ENCODE results near the gene SLC13A5.
"Not testable (repeated sequence)": the region's sequence is repeated elsewhere in the genome, so short reads cannot be mapped to it uniquely, and the experiment has no call there.

SLC13A5 gene

GRCh38 chr17:6657633-6658287 is 55.4 kb downstream of the SLC13A5 start:
- H3K4me1 ChIP-seq (ENCODE audit: control insufficient read depth, insufficient read depth, low read length), result peaks cover 2% of the 10 kb centered on the region
- no peak overlapping the region for H3K9ac ChIP-seq (ENCODE audit: low read depth, low read length)
- H3K36me3 ChIP-seq (ENCODE audit: insufficient read depth, low read length), result no peaks in the 10 kb centered on the region
- no peak overlapping the region for H3K4me2 ChIP-seq (ENCODE audit: low read length)
- peaks cover 62% of the 10 kb centered on the region for H3K27me3 ChIP-seq (ENCODE audit: control insufficient read depth, insufficient read depth, low read length)
- no peak overlapping the region for H3K4me3 ChIP-seq (ENCODE audit: low read length)
- H3K9me3 ChIP-seq (replicated peaks; ENCODE audit: low read length), result no peaks in the 10 kb centered on the region

GRCh38 chr17:6656797-6657632 is 56.2 kb downstream of the SLC13A5 start:
- H3K27me3 ChIP-seq (ENCODE audit: control insufficient read depth, insufficient read depth, low read length), result peaks cover 55% of the 10 kb centered on the region
- H3K9ac ChIP-seq (ENCODE audit: low read depth, low read length); H3K4me3 ChIP-seq (ENCODE audit: low read length): not testable (repeated sequence)

GRCh38 chr17:6655732-6656361 is 57.3 kb downstream of the SLC13A5 start:
- H3K36me3 ChIP-seq (ENCODE audit: insufficient read depth, low read length); H3K4me2 ChIP-seq (ENCODE audit: low read length); H3K4me3 ChIP-seq (ENCODE audit: low read length); H3K9ac ChIP-seq (ENCODE audit: low read depth, low read length); H3K9me3 ChIP-seq (replicated peaks; ENCODE audit: low read length): not testable (repeated sequence)
- Histone ChIP-seq H3K4me1 (ENCODE audit: control insufficient read depth, insufficient read depth, low read length) (peaks cover 15% of the 10 kb centered on the region), H3K27me3 (ENCODE audit: control insufficient read depth, insufficient read depth, low read length) (peaks cover 46% of the 10 kb centered on the region)

More at GRCh38 chr17:6656797-6657632, 56.2 kb downstream of the SLC13A5 start:
- H3K36me3 ChIP-seq (ENCODE audit: insufficient read depth, low read length); H3K4me2 ChIP-seq (ENCODE audit: low read length); H3K9me3 ChIP-seq (replicated peaks; ENCODE audit: low read length); H3K4me1 ChIP-seq (ENCODE audit: control insufficient read depth, insufficient read depth, low read length): not testable (repeated sequence)

GRCh38 chr17:6654841-6655731 is 58.1 kb downstream of the SLC13A5 start:
- H3K27me3 ChIP-seq (ENCODE audit: control insufficient read depth, insufficient read depth, low read length), result peaks cover 38% of the 10 kb centered on the region
- H3K4me2 ChIP-seq (ENCODE audit: low read length), result peak overlapping the region; percentile 14
- no peak overlapping the region for H3K9ac ChIP-seq (ENCODE audit: low read depth, low read length)

GRCh38 chr17:6651919-6652452 is 61.2 kb downstream of the SLC13A5 start:
- H3K36me3 ChIP-seq (ENCODE audit: insufficient read depth, low read length), result peaks cover 23% of the 10 kb centered on the region
- no peaks in the 10 kb centered on the region for H3K9me3 ChIP-seq (replicated peaks; ENCODE audit: low read length)
- H3K4me1 ChIP-seq (ENCODE audit: control insufficient read depth, insufficient read depth, low read length), result peaks cover 21% of the 10 kb centered on the region
- peak overlapping the region; percentile 85 for H3K4me2 ChIP-seq (ENCODE audit: low read length)
- H3K27me3 ChIP-seq (ENCODE audit: control insufficient read depth, insufficient read depth, low read length), result peaks cover 20% of the 10 kb centered on the region
- peak overlapping the region; percentile 90 for H3K9ac ChIP-seq (ENCODE audit: low read depth, low read length)
- H3K4me3 ChIP-seq (ENCODE audit: low read length), result peak overlapping the region; percentile 77

More at GRCh38 chr17:6654841-6655731, 58.1 kb downstream of the SLC13A5 start:
- H3K4me3 ChIP-seq (ENCODE audit: low read length), result peak overlapping the region; percentile 30
- H3K36me3 ChIP-seq (ENCODE audit: insufficient read depth, low read length), result peaks cover 2% of the 10 kb centered on the region
- H3K9me3 ChIP-seq (replicated peaks; ENCODE audit: low read length), result no peaks in the 10 kb centered on the region
- H3K4me1 ChIP-seq (ENCODE audit: control insufficient read depth, insufficient read depth, low read length), result peaks cover 19% of the 10 kb centered on the region

- Histone ChIP-seq H3K9me3 (replicated peaks; ENCODE audit: low read length) (no peaks in the 10 kb centered on the region), H3K9ac (ENCODE audit: low read depth, low read length) (peak within 1 kb of the TSS; percentile 90), H3K36me3 (ENCODE audit: insufficient read depth, low read length) (peaks cover 26% of the 10 kb centered on the region), H3K4me1 (ENCODE audit: control insufficient read depth, insufficient read depth, low read length) (peaks cover 21% of the 10 kb centered on the region), H3K4me3 (ENCODE audit: low read length) (peak within 1 kb of the TSS; percentile 77), H3K27me3 (ENCODE audit: control insufficient read depth, insufficient read depth, low read length) (peaks cover 19% of the 10 kb centered on the region), H3K4me2 (ENCODE audit: low read length) (peak within 1 kb of the TSS; percentile 85)
Measured at GRCh38 chr17:6651354-6651918, 61.7 kb downstream of the SLC13A5 start, which contains the start of the genes C17orf100 and MED31. TSS of gene C17orf100 (plus strand) at chr17:6651762. CDS start at chr17:6651914, 152 bp downstream. TSS of gene MED31 (minus strand) at chr17:6651605. CDS start at chr17:6651528, 77 bp downstream.

GRCh38 chr17:6648181-6648580 is 65.0 kb downstream of the SLC13A5 start:
- no peak overlapping the region for H3K4me3 ChIP-seq (ENCODE audit: low read length)
- H3K27me3 ChIP-seq (ENCODE audit: control insufficient read depth, insufficient read depth, low read length), result no peaks in the 10 kb centered on the region
- no peaks in the 10 kb centered on the region for H3K9me3 ChIP-seq (replicated peaks; ENCODE audit: low read length)
- peaks cover 30% of the 10 kb centered on the region for H3K4me1 ChIP-seq (ENCODE audit: control insufficient read depth, insufficient read depth, low read length)
- H3K36me3 ChIP-seq (ENCODE audit: insufficient read depth, low read length), result peaks cover 49% of the 10 kb centered on the region
- no peak overlapping the region for H3K9ac ChIP-seq (ENCODE audit: low read depth, low read length)
- no peak overlapping the region for H3K4me2 ChIP-seq (ENCODE audit: low read length)

GRCh38 chr17:6643451-6644125 is 69.6 kb downstream of the SLC13A5 start:
- H3K4me2 ChIP-seq (ENCODE audit: low read length), result peak overlapping the region; percentile 96
- no peaks in the 10 kb centered on the region for H3K9me3 ChIP-seq (replicated peaks; ENCODE audit: low read length)
- peaks cover 34% of the 10 kb centered on the region for H3K4me1 ChIP-seq (ENCODE audit: control insufficient read depth, insufficient read depth, low read length)
- H3K27me3 ChIP-seq (ENCODE audit: control insufficient read depth, insufficient read depth, low read length), result no peaks in the 10 kb centered on the region
- no peak overlapping the region for H3K9ac ChIP-seq (ENCODE audit: low read depth, low read length)
- no peak overlapping the region for H3K4me3 ChIP-seq (ENCODE audit: low read length)
- H3K36me3 ChIP-seq (ENCODE audit: insufficient read depth, low read length), result peaks cover 47% of the 10 kb centered on the region

GRCh38 chr17:6642592-6642991 is 70.6 kb downstream of the SLC13A5 start:
- Histone ChIP-seq H3K4me3 (ENCODE audit: low read length) (peak overlapping the region; percentile 81), H3K9ac (ENCODE audit: low read depth, low read length) (no peak overlapping the region), H3K4me2 (ENCODE audit: low read length) (peak overlapping the region; percentile 96), H3K36me3 (ENCODE audit: insufficient read depth, low read length) (peaks cover 37% of the 10 kb centered on the region), H3K27me3 (ENCODE audit: control insufficient read depth, insufficient read depth, low read length) (no peaks in the 10 kb centered on the region), H3K4me1 (ENCODE audit: control insufficient read depth, insufficient read depth, low read length) (peaks cover 35% of the 10 kb centered on the region), H3K9me3 (replicated peaks; ENCODE audit: low read length) (no peaks in the 10 kb centered on the region)

All from skeletal muscle satellite cell (primary cell).